HuH-7.5 (cell line): ENCODE results near the gene PLSCR4.

Source experiments
- DNase-seq: peaks from one replicate; pipeline ENCODE4 v3.0.0; 2011; ENCODE audit warnings: low spot score

Gene PLSCR4

GRCh38 chr3:146160321-146160963 is 90.5 kb downstream of the PLSCR4 start:
- peak; percentile 79 for DNase-seq

- DNase-seq = no peak
Observed at GRCh38 chr3:146159616-146160320, 91.1 kb downstream of the PLSCR4 start.

GRCh38 chr3:146159037-146159436 is 91.9 kb downstream of the PLSCR4 start:
- DNase-seq = no peak

- no peak for DNase-seq
Observed at GRCh38 chr3:146157325-146158060, 93.4 kb downstream of the PLSCR4 start.

- DNase-seq = no peak
Observed at GRCh38 chr3:146156666-146157314, 94.1 kb downstream of the PLSCR4 start.

- DNase-seq = no peak
Observed at GRCh38 chr3:146156095-146156494, 94.8 kb downstream of the PLSCR4 start.

- no peak for DNase-seq
Observed at GRCh38 chr3:146154995-146155394, 95.9 kb downstream of the PLSCR4 start.

GRCh38 chr3:146154316-146154715 is 96.6 kb downstream of the PLSCR4 start:
- DNase-seq = no peak

GRCh38 chr3:146153429-146153828 is 97.5 kb downstream of the PLSCR4 start:
- DNase-seq = no peak

- no peak for DNase-seq
Observed at GRCh38 chr3:146152834-146153233, 98.1 kb downstream of the PLSCR4 start.

GRCh38 chr3:146148468-146148931 is 102.4 kb downstream of the PLSCR4 start:
- DNase-seq = no peak

- no peak for DNase-seq
Observed at GRCh38 chr3:146145642-146146041, 105.3 kb downstream of the PLSCR4 start.

- DNase-seq = no peak
Observed at GRCh38 chr3:146142757-146143156, 108.1 kb downstream of the PLSCR4 start.
